Left renal cortex interstitium (tissue), 4 donors: Measurements from ENCODE around the gene ALX3. TPM values are rescaled to one million over a fixed set of nuclear protein-coding genes. Genes with fewer than 3 reads are reported as not detected.

Experiments used
- DNase-seq, 4 donors: peaks; one replicate each; pipeline ENCODE4 v3.0.0-alpha.2; 2013; ENCODE audit warnings: low read depth in 4 of 4, low spot score in 2 of 4, missing footprints in 1 of 4
- polyA plus RNA-seq, 4 donors: library from polyadenylated mRNA; unstranded; fragments of 120-200 nt; gene quantifications; one replicate each; pipeline ENCODE4 v1.2.1, GENCODE V29; 2013; ENCODE audit not compliant: insufficient read length in 4 of 4

ALX3 gene
- polyA plus RNA-seq = not detected

DNA sequence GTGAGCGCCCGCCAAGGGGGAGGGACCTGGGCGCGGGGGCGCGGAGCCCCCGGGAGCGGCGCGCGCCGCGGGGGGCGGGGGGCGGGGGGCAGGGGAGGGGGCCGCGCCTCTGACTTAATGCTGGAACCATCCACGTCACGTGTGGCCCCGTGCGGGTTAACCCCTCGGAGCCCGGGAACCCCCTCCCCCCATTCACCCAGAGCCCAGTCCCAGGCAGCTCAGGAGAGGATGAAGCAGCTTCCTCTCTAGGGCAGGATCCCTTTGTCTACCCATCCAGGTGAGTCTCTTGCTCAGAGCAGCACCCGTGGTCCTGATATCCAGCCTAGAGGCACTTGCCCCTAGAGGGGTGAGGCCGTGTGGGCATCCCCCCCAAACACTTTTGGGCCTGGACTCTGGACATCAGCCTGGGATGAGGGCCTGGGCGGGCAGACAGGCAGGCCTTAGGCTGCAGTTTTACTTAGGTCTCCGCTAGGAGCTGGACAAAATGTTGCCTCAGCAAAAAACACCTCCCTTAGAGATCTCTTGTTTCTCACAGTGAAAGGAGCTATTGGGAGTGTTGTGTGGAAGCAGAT, at the start of gene ALX3:
TSS of gene ALX3 (minus strand) at position 2 of the 572 bp plus-strand sequence. CDS start 60 bp downstream, outside the sequence.
- no peak for DNase-seq

GRCh38 chr1:110119843-110120242, 49.4 kb upstream of the ALX3 start:
- DNase-seq = no peak

DNA sequence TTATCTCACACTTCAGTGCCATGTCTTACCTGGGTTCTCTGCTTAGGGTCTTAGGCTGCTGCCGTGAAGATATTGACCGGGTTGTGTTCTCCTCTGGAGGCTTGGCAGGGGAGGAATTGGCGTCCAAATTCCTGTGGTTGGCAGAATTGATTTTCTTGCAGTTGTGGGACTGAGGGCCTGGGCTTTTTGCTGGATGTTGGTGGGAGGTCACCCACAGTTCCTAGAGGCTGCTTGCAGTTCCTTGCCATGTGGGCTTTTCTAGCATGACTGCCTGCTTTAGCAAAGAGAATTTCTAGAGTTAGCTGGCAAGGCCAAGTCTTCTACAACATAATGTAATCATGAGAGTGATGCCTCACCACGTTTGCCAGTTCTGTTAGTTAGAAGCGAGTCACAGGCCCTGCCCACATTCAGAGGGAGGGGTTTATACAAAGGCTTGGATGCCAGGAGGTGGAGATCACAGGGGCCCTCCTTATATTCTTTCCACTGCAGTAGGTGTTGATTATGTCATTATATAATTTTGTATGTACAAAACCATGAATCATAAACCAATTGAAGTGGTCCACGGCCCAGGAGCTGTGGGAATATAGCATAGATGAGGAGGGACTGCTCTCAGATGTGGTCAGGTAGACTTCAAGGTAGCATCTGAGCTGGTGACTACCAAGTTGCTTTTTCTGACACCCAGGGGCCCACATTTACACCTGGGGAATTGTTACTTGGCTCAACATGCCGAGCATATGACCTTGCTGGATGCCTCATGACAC, 48.3 kb upstream of the ALX3 start:
- DNase-seq = no peak

- DNase-seq = no peak
These were observed 44.3 kb upstream of the ALX3 start for GRCh38 chr1:110114784-110115183.

- DNase-seq = no peak
These were observed 43.7 kb upstream of the ALX3 start for GRCh38 chr1:110114173-110114572.

DNA sequence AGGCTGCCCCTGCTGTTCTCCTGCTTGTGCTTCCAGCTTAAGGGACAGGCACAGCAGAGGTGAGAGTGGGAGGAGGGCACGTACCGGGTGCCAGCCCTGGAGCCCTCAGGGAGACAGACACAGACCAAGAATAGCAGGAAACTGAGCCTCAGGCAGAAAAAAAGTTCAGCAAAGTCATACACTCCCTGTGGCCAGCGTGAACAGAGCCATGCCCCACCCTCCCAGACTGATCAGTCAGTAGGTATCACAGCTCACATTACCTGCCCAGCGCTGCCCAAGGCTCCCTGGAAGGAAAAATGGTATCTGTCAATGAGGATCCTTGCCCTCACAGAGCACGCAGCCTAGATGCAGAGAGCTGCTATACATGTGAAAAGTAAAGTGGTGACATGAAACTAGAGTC, 43.1 kb upstream of the ALX3 start:
- no peak for DNase-seq

GRCh38 chr1:110112656-110113055, 42.2 kb upstream of the ALX3 start:
- no peak for DNase-seq

GRCh38 chr1:110112143-110112542, 41.7 kb upstream of the ALX3 start, which contains the start of gene UBL4B:
Gene UBL4B (plus strand): TSS chr1:110112443. CDS start chr1:110112535, 92 bp downstream.
- DNase-seq = no peak

GRCh38 chr1:110111081-110111480, 40.6 kb upstream of the ALX3 start:
- DNase-seq = no peak

DNA sequence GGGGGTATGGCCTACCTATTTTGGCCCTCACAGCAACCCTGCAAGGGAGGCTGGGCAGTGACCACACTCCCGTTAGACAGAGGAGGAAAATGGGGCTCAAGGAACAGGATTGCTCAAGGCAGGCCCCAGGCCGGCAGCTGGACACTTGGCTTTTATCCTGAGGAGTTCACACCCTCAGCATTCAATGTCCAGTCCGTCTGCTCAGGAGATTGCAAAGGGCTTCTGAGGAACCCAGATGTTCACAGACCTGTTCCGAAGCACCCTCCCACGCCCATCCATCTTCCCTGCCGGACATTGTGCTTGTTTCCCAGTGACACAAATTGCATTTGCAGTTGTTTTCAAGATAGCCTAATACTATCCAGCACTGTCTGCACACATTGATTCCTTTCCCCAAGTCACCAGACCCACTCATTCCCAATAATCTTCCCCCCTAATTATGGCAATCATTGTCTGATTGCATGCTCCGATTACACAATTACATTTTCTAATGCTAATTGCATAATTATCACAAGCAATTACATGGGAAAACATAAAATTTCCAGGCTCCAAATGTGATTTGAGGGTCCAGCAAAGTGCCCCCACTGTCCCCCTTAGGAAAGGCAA, 37.5 kb upstream of the ALX3 start:
- DNase-seq = no peak

GRCh38 chr1:110106013-110106941, 35.8 kb upstream of the ALX3 start:
- DNase-seq = no peak

- DNase-seq = no peak
These were observed 31.6 kb upstream of the ALX3 start for GRCh38 chr1:110102081-110102480.

GRCh38 chr1:110100335-110100734, 29.9 kb upstream of the ALX3 start:
- DNase-seq = no peak

DNA sequence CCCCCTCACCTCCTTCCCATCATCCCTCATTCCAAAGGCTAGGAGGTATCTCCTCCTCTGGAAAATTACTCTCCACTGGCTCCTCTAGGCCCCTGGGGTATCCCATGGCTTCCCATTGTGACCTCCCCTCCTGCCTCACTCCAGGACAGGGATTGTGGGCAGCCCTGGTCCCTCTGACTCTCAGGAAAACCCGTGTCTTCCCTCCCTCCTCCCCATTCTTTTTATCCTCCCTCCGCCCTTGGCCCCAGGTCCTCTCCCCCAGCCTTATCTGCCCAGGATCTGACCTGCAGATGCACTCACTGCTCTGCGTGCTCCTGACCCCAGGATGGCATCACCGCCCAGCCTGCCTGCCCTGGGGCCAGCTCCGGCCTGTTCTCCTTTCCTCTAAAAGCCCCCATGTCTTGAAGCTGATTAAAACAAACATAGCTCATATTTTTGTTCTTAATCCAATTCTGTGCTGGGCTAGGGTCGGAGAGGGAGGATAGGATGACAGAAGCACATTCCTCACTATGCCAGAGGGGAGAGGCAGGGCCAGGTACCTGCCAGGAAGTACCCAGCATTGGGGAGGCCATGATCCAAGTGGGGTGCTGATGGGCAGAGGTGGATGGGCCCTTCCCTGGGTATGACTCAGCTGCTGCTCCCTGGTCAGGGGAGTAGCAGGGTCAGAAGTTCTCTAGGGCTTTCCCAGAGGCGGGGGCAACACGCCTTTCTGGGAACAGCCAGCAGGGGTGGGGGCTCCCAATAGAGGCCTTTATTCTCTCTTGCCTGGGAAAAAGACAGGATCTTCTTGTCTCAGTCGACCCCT, 28.0 kb upstream of the ALX3 start:
- DNase-seq = no peak

- no peak for DNase-seq
These were observed 27.2 kb upstream of the ALX3 start for GRCh38 chr1:110097507-110098221.

DNA sequence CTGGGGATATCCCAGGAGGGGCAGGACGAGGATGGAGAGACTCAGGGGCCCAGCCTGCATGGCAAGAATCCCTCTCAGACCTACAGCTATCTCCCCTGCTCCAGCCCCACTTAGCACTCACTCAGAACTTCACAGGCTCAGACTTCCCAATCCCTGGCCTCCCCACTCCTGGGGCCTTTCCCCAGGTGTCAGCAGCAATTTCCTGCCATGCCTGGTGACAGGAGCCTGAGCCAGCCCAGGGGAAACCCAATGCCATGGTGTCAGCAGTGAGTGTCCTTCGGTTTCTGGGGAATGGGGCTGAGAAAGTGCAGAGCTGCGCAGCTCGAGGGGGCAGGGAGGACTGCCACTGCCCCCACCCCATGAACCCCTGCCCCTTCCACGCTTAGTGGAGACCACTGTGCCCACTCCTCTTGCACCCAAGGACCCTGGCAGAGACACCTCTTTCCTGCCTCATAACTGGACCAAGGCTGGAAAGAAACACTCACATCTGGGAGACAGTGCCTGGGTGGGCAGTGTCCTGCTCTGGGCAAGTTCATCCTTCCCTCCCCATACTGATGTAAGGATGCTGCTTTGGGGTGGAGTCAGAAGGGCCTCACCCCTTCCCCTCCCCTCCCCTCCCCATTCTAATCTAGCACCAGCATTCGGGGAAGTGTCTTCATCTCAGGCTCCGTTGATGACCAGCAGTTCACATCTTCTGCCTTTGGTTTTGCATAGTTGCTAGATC, 24.6 kb upstream of the ALX3 start:
- no peak for DNase-seq

DNA sequence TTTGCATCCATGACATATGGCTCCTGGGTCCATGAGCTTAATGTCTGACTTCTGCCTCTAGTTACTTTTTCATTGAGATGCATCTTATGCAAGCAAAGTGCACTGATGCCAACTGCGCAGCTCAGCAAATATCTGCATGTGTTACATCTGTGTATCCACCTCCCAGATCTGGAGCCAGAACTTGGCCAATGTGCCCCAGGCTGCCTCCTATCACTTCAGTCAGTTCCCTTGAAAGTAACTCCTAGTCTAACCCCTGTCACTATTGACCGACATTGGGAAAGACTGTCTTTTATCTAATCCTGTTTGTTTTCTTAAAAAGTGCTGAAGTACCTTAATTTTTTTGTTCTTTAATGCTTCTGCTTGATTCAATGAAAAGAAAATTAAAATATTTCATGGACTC, 22.5 kb upstream of the ALX3 start:
- DNase-seq = no peak

DNA sequence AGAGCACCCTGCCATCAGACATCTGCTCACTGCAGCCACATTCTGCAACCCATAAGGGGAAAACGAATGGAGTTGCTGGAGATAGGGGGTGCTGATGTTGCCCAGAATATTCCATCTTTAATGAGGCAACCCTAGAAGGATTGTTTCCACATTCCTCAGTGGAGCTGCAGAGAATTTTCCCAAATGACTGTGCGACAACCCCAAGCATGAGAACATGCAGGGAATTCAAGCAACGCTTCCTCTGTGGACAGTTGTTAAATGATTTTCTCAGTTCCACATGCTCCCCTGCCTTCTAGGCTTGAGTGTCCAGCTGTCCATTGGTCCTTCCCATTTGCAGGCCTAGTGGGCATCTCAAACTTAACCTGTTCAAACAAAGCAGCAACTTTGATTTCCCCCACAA, 21.3 kb upstream of the ALX3 start:
- DNase-seq = no peak

- DNase-seq = no peak
These were observed 20.9 kb upstream of the ALX3 start for GRCh38 chr1:110091381-110091780.
